22Rv1 (cell line): ENCODE measurements around the gene DPP7.

ENCODE experiments used
- CTCF ChIP-seq: fragments of 450-650 bp; IDR thresholded peaks from 2 replicates; pipeline ENCODE4 v1.5.1; 2017; ENCODE audit warnings: mild to moderate bottlenecking
- ZFX ChIP-seq: fragments of 450-650 bp; IDR thresholded peaks from 2 replicates; pipeline ENCODE4 v1.6.1; 2017; ENCODE audit warnings: antibody characterized with exemption, borderline replicate concordance

- TF ChIP-seq CTCF (no peak), ZFX (no peak)
Observed at GRCh38 chr9:137114220-137114612, 317 bp downstream of the DPP7 start.
